H1 (cell line): Measurements from ENCODE around the gene PTPRT. TPM values are rescaled to one million over a fixed set of nuclear protein-coding genes. Genes with fewer than 3 reads are reported as not detected.

Experiments
- CTCF ChIA-PET: fragments of 300-600 bp; sonication (Branson Sonifier 250); formaldehyde crosslinking; loops from one replicate; lab custom pipeline; 2021; ENCODE audit not compliant: partially characterized antibody; lab: Charles Lee
- POLR2A ChIA-PET: fragments of 300-600 bp; sonication (Branson Sonifier 250); formaldehyde crosslinking; loops from one replicate; lab custom pipeline; 2021; ENCODE audit warnings: inconsistent platforms; ENCODE audit not compliant: partially characterized antibody; lab: Charles Lee
- DNase-seq, 2 experiments: peaks; one replicate each; pipeline versions ENCODE4 v3.0.0 to v3.0.0-alpha.2; 2010 to 2022; ENCODE audit warnings: low spot score in 2 of 2, low read depth in 1 of 2, mixed read lengths in 1 of 2
- FAIRE-seq: peaks from 2 replicates; lab custom pipeline; 2011; peaks lifted over from hg19 to GRCh38; lab: Jason Lieb, UNC
- H2AFZ ChIP-seq: 2 replicates; pipeline ENCODE4 v1.8.1; 2012; ENCODE audit warnings: low read length, inconsistent platforms
- H2AK5ac ChIP-seq: 2 replicates; pipeline ENCODE4 v1.6.1; 2013; ENCODE audit warnings: low read depth, low read length
- H2BK120ac ChIP-seq: replicated peaks from 2 replicates; pipeline ENCODE3; 2013; ENCODE audit warnings: low read depth, low read length, inconsistent platforms
- H2BK12ac ChIP-seq: 2 replicates; pipeline ENCODE4 v1.6.1; 2013; ENCODE audit warnings: low read depth, low read length
- H2BK15ac ChIP-seq: 2 replicates; pipeline ENCODE4 v1.6.1; 2013; ENCODE audit warnings: low read length
- H2BK20ac ChIP-seq: 2 replicates; pipeline ENCODE4 v1.6.1; 2013; ENCODE audit warnings: low read length
- H2BK5ac ChIP-seq: 2 replicates; pipeline ENCODE4 v1.6.1; 2013; ENCODE audit warnings: low read depth, low read length
- H3K14ac ChIP-seq: 2 replicates; pipeline ENCODE4 v1.6.1; 2013; ENCODE audit warnings: inconsistent platforms; ENCODE audit not compliant: insufficient read length
- H3K18ac ChIP-seq: 2 replicates; pipeline ENCODE4 v1.6.1; 2013; ENCODE audit warnings: low read length; ENCODE audit errors: extremely low read depth
- H3K23ac ChIP-seq: 2 replicates; pipeline ENCODE4 v1.6.1; 2013; ENCODE audit warnings: inconsistent platforms; ENCODE audit not compliant: insufficient read length
- H3K23me2 ChIP-seq: 2 replicates; pipeline ENCODE4 v1.6.1; 2013; ENCODE audit warnings: low read depth, low read length
- H3K27ac ChIP-seq: 2 replicates; pipeline ENCODE4 v1.6.1; 2011; ENCODE audit warnings: low read depth, low read length, inconsistent platforms
- H3K27me3 ChIP-seq, 4 experiments: replicated peaks in 1 of 4; 1 replicate in 1 of 4; 2 replicates in 3 of 4; pipeline versions ENCODE4 v1.6.1 to v1.8.1; 2011 to 2013; ENCODE audit warnings: low read length in 3 of 4, mild to moderate bottlenecking in 3 of 4, inconsistent platforms in 2 of 4, mixed read lengths in 2 of 4, moderate library complexity in 1 of 4; ENCODE audit not compliant: control insufficient read depth in 3 of 4, insufficient read depth in 3 of 4; ENCODE audit errors: extremely low read depth in 1 of 4
- H3K36me3 ChIP-seq, 4 experiments: 2 replicates each; pipeline versions ENCODE4 v1.6.1 to v1.8.1; 2011 to 2013; ENCODE audit warnings: mild to moderate bottlenecking in 4 of 4, low read length in 3 of 4, moderate library complexity in 2 of 4, control low read depth in 1 of 4, inconsistent platforms in 1 of 4; ENCODE audit not compliant: insufficient read depth in 4 of 4, control insufficient read depth in 2 of 4
- H3K4ac ChIP-seq: replicated peaks from 2 replicates; pipeline ENCODE3; 2013; ENCODE audit warnings: low read length, low read depth, mixed read lengths, inconsistent platforms; ENCODE audit not compliant: insufficient read length
- H3K4me1 ChIP-seq, 4 experiments: replicated peaks in 1 of 4; 1 replicate in 1 of 4; 2 replicates in 3 of 4; pipeline versions ENCODE4 v1.6.1 to v1.8.1; 2011 to 2013; ENCODE audit warnings: low read length in 3 of 4, inconsistent platforms in 2 of 4, mixed read lengths in 1 of 4; ENCODE audit not compliant: insufficient read depth in 4 of 4, control insufficient read depth in 3 of 4
- H3K4me2 ChIP-seq, 2 experiments: 2 replicates each; pipeline versions ENCODE4 v1.6.1 to v1.8.1; 2011 to 2013; ENCODE audit warnings: low read depth in 2 of 2, low read length in 2 of 2, control low read depth in 1 of 2, inconsistent platforms in 1 of 2, mild to moderate bottlenecking in 1 of 2; ENCODE audit not compliant: insufficient read depth in 1 of 2
- H3K4me3 ChIP-seq, 4 experiments: fragments of 200-600, 300-600 bp in 1 of 4; sonication (generic), shearing (Covaris generic), sonication (Bioruptor Twin) in 1 of 4; 2 replicates each; pipeline versions ENCODE4 v1.5.1 to v1.8.1; 2011 to 2016; ENCODE audit warnings: low read length in 4 of 4, low read depth in 3 of 4, control low read depth in 2 of 4, inconsistent platforms in 2 of 4, mild to moderate bottlenecking in 2 of 4, mixed read lengths in 1 of 4, moderate library complexity in 1 of 4; ENCODE audit not compliant: insufficient read depth in 2 of 4; ENCODE audit errors: extremely low read depth in 1 of 4
- H3K56ac ChIP-seq: replicated peaks from 2 replicates; pipeline ENCODE3; 2013; ENCODE audit warnings: low read depth, mild to moderate bottlenecking, mixed read lengths, low read length, inconsistent platforms; ENCODE audit not compliant: insufficient read length
- H3K79me1 ChIP-seq: 2 replicates; pipeline ENCODE4 v1.6.1; 2013; ENCODE audit warnings: low read depth, low read length, control low read depth
- H3K79me2 ChIP-seq, 2 experiments: 2 replicates each; pipeline versions ENCODE4 v1.6.1 to v1.8.1; 2012 to 2013; ENCODE audit warnings: low read length in 2 of 2, mild to moderate bottlenecking in 2 of 2, inconsistent platforms in 1 of 2; ENCODE audit not compliant: insufficient read depth in 2 of 2, control insufficient read depth in 1 of 2
- H3K9ac ChIP-seq, 4 experiments: replicated peaks in 1 of 4; 1 replicate in 1 of 4; 2 replicates in 3 of 4; pipeline versions ENCODE4 v1.6.1 to v1.8.1; 2011 to 2013; ENCODE audit warnings: low read depth in 3 of 4, low read length in 3 of 4, control low read depth in 2 of 4, mild to moderate bottlenecking in 2 of 4, moderate library complexity in 2 of 4, inconsistent platforms in 1 of 4; ENCODE audit errors: extremely low read depth in 1 of 4
- H3K9me3 ChIP-seq, 2 experiments: 2 replicates each; pipeline versions ENCODE4 v1.6.1 to v1.8.1; 2012 to 2013; ENCODE audit warnings: mild to moderate bottlenecking in 2 of 2, moderate library complexity in 2 of 2, control low read depth in 1 of 2, inconsistent platforms in 1 of 2, low read depth in 1 of 2, low read length in 1 of 2, mixed read lengths in 1 of 2; ENCODE audit not compliant: insufficient read depth in 2 of 2
- H4K20me1 ChIP-seq, 2 experiments: replicated peaks in 1 of 2; 2 replicates each; pipeline versions ENCODE3 to v1.8.1; 2011 to 2013; ENCODE audit warnings: inconsistent platforms in 2 of 2, low read length in 2 of 2, mild to moderate bottlenecking in 1 of 2; ENCODE audit not compliant: insufficient read depth in 2 of 2, control insufficient read depth in 1 of 2
- H4K5ac ChIP-seq: 2 replicates; pipeline ENCODE4 v1.6.1; 2013; ENCODE audit warnings: low read length, low read depth, mixed read lengths, inconsistent platforms; ENCODE audit not compliant: insufficient read length
- H4K8ac ChIP-seq: 2 replicates; pipeline ENCODE4 v1.8.0; 2013; ENCODE audit warnings: mild to moderate bottlenecking, moderate library complexity, low read length, inconsistent platforms; ENCODE audit not compliant: insufficient read depth; ENCODE audit errors: extremely low read depth
- H4K91ac ChIP-seq: replicated peaks from 2 replicates; pipeline ENCODE3; 2013; ENCODE audit warnings: low read length, mixed read lengths, inconsistent platforms; ENCODE audit not compliant: insufficient read length
- CBX8 ChIP-seq: fragments of 300-800, 300-1000 bp; sonication (generic); IDR thresholded peaks from 2 replicates; pipeline ENCODE4 v1.7.1; 2016; ENCODE audit warnings: low read depth, low read length, borderline replicate concordance
- CHD2 ChIP-seq: IDR thresholded peaks from 2 replicates; pipeline ENCODE4 v1.6.1; 2012; ENCODE audit warnings: low read length, improper control_type of control experiment
- EGR1 ChIP-seq: IDR thresholded peaks from 2 replicates; pipeline ENCODE4 v1.6.1; 2011; ENCODE audit warnings: low read depth, low read length, borderline replicate concordance
- KDM5A ChIP-seq: fragments of 200-600 bp; IDR thresholded peaks from 2 replicates; pipeline ENCODE4 v1.7.1; 2012; ENCODE audit warnings: mild to moderate bottlenecking, low read length, inconsistent platforms, mixed read lengths
- NANOG ChIP-seq: IDR thresholded peaks from 2 replicates; pipeline ENCODE4 v1.6.1; 2011; ENCODE audit warnings: low read length, low read depth, mild to moderate bottlenecking, inconsistent platforms; ENCODE audit not compliant: insufficient read depth, poor library complexity, severe bottlenecking
- POU5F1 ChIP-seq: IDR thresholded peaks from 2 replicates; pipeline ENCODE4 v1.6.1; 2011; ENCODE audit warnings: low read depth, mild to moderate bottlenecking, low read length, moderate library complexity
- RBBP5 ChIP-seq: IDR thresholded peaks from 2 replicates; pipeline ENCODE4 v1.7.1; 2012; ENCODE audit warnings: low read depth, mild to moderate bottlenecking, inconsistent platforms, low read length, moderate library complexity, borderline replicate concordance
- SAP30 ChIP-seq: fragments of 300-600 bp; sonication (generic); IDR thresholded peaks from 2 replicates; pipeline ENCODE4 v1.7.1; 2012; ENCODE audit warnings: low read length, moderate library complexity, mild to moderate bottlenecking, inconsistent platforms; ENCODE audit not compliant: insufficient read depth, insufficient replicate concordance
- TBP ChIP-seq: IDR thresholded peaks from 2 replicates; pipeline ENCODE4 v1.6.1; 2011; ENCODE audit warnings: low read depth, low read length, improper control_type of control experiment
- YY1 ChIP-seq: IDR thresholded peaks from 2 replicates; pipeline ENCODE4 v1.6.1; 2011; ENCODE audit warnings: low read depth, mild to moderate bottlenecking, low read length
- WGBS, 2 experiments: shearing (Covaris generic) in 1 of 2; methylation state at CpG; one replicate each; pipeline versions ENCODE4 v1.1.6 to v1.1.7; 2013 to 2015; ENCODE audit warnings: low lambda C conversion rate in 2 of 2, mixed read lengths in 2 of 2, inconsistent platforms in 1 of 2, low coverage in 1 of 2, missing lambda C conversion rate in 1 of 2; ENCODE audit not compliant: insufficient replicate concordance in 2 of 2, insufficient coverage in 1 of 2, insufficient read length in 1 of 2; ENCODE audit errors: extremely low coverage in 1 of 2, missing lambda C conversion rate in 1 of 2; 5-methylcytosine and 5-hydroxymethylcytosine counted together
- polyA plus RNA-seq, 7 experiments: library from polyadenylated mRNA; depleted of rRNA in 3 of 7; stranded (reverse) in 5 of 7; unstranded in 2 of 7; fragments of >200 nt in 5 of 7; fragments of 200-250 nt in 2 of 7; gene quantifications; 1 replicate in 5 of 7; 2 replicates in 1 of 7; 4 replicates in 1 of 7; pipeline versions ENCODE4 v1.2.1 to v1.2.3, GENCODE V29; 2011 to 2013; ENCODE audit warnings: missing spikeins in 2 of 7, mixed read lengths in 2 of 7
- total RNA-seq: library from RNA; stranded (reverse); fragmentation: NEBNext Ultra II Directional; extraction: Animal tissue kit (Norgen Biotek cat#: 25700); gene quantifications from 2 replicates; pipeline ENCODE4 v1.2.1, GENCODE V29; 2021

The PTPRT gene
- total and polyA plus RNA-seq, 2 of the 8 experiments (the other 6 are each of a cell fraction or from before 2014, with no cell fraction given), result 0.33 to 1.8 TPM

DNA sequence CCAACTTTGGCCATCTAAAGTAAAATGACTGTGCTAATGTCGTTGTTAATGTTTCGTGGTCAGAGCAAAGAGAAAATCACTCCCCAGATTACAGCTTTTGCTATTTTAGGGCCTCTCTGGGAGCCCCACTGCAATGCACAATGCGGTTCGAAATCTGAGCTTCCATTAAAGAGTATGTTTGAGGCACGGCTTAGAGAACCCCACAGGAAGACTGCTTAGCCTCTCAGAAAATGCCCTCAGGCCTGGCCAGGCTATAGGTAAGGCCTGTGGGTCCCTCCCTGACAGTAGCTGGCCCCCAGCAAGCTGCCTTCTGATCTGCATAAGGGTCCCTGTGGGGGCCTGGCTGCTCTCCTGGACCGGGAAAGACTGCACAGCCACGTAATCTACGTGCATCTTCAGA is 274.6 kb downstream of the PTPRT start:
- H2AK5ac ChIP-seq, result no peak overlapping the region
- no peaks in the 10 kb centered on the region for H3K23me2 ChIP-seq
- no peak overlapping the region for H4K8ac ChIP-seq
- H3K4me2 ChIP-seq, result no peak overlapping the region
- H4K5ac ChIP-seq, result no peak overlapping the region
- no peak for FAIRE-seq
- POLR2A ChIA-PET, result no interaction called here
- H4K20me1 ChIP-seq, result no peaks in the 10 kb centered on the region
- no peak overlapping the region for H3K56ac ChIP-seq
- no peaks in the 10 kb centered on the region for H3K79me1 ChIP-seq
- H2BK120ac ChIP-seq, result no peak overlapping the region
- H3K27me3 ChIP-seq, result no peaks in the 10 kb centered on the region
- no peak overlapping the region for H2BK12ac ChIP-seq
- no peak overlapping the region for H3K4ac ChIP-seq
- DNase-seq, result no peak
- H3K4me3 ChIP-seq, result no peak overlapping the region
- H2AFZ ChIP-seq, result no peak overlapping the region
- CTCF ChIA-PET, result interaction anchor here (0.6 to 0.7 kb wide), 2 partner anchors 11 to 111 kb away, joined by 3 read pairs; no protein-coding TSS in a partner anchor
- WGBS, 2 experiments, result 84% methylated on average over 8 of the region's 8 CpGs; no CpG with 5 or more reads in 1 of the 2 experiments
- no peak overlapping the region for H3K23ac ChIP-seq
- no peak overlapping the region for H3K27ac ChIP-seq
- no peak overlapping the region for H4K91ac ChIP-seq
- H2BK15ac ChIP-seq, result no peak overlapping the region
- TF ChIP-seq CBX8 (no peak), POU5F1 (no peak), EGR1 (no peak), NANOG (no peak), SAP30 (no peak), KDM5A (no peak), RBBP5 (no peak), CHD2 (no peak), YY1 (no peak), TBP (no peak)
- TF ChIP-seq, all 59 proteins: peak for 0
- no peaks in the 10 kb centered on the region for H3K36me3 ChIP-seq
- no peaks in the 10 kb centered on the region for H3K4me1 ChIP-seq
- H3K79me2 ChIP-seq, result no peaks in the 10 kb centered on the region
- 0 out of 4 replicates have a peak, but pooled peaks cover 0 to 5% of the 10 kb centered on the region in 2 experiments for H3K9me3 ChIP-seq
- H2BK5ac ChIP-seq, result no peak overlapping the region
- H3K18ac ChIP-seq, result no peak overlapping the region
- no peak overlapping the region for H3K14ac ChIP-seq
- H3K9ac ChIP-seq, result no peak overlapping the region; a peak in 1 of 7 replicates
- no peak overlapping the region for H2BK20ac ChIP-seq
